BE2C (cell line): ENCODE data around the gene RPS6KA5.

Experiments used
- DNase-seq: peaks from one replicate; pipeline ENCODE4 v3.0.0-alpha.2; 2020
- H3K27me3 ChIP-seq: fragments of 250-450 bp; sonication (Bioruptor Pico); 2 replicates; pipeline ENCODE4 v1.5.1; 2020; ENCODE audit warnings: mild to moderate bottlenecking
- H3K36me3 ChIP-seq: fragments of 250-450 bp; sonication (Bioruptor Pico); 2 replicates; pipeline ENCODE4 v1.5.1; 2020; ENCODE audit warnings: mild to moderate bottlenecking
- H3K4me1 ChIP-seq: fragments of 250-450 bp; sonication (Bioruptor Pico); 2 replicates; pipeline ENCODE4 v1.5.1; 2020
- H3K4me3 ChIP-seq: 2 replicates; pipeline ENCODE4 v1.5.1; 2011; ENCODE audit warnings: low read depth, low read length
- H3K9me3 ChIP-seq: fragments of 250-450 bp; sonication (Bioruptor Pico); 2 replicates; pipeline ENCODE4 v1.5.1; 2020
- TF ChIP-seq, protein P1 (sequence below): IDR thresholded peaks from 2 replicates; pipeline ENCODE4 v1.5.1; 2012; ENCODE audit warnings: mild to moderate bottlenecking, low read depth, low read length

Gene RPS6KA5

DNA sequence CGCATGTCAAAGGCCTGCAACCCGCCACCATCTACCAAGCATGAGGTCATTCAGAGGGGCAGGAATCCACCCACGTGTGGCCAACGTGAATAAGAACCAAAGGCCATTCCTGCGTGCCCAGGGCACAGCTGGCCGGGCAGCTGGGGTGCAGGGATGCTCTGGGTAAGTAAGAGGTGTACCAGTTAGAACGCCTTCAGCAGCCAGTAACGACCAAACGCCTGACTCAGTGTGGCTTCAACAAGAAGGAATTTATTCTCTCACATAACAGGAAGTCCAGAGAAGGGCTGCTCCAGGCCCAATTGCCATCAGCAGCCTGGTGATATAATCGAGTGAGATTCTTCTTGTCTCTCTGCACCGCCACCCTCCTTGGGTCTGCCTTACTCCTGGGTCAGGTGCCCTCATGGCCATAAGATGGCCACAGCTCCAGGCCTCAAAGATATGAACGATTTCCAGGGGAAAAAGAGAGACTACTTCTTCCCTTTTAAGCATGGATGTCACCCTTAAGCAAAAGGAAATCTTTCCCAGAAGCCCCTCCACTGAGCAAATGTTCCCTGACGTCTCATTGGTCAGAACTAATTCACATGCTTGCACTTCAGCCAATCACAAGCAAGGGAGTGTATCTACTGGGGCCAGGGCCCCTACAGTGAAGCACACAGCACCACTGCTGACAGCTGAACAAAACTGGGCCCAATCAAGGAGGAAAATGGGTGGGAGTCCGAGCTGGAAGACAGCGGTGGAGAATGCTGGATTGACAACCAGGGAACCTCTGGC is 251.5 kb downstream of the RPS6KA5 start:
- DNase-seq = no peak
- H3K4me3 ChIP-seq = no peak overlapping the region
- no peaks in the 10 kb centered on the region for H3K9me3 ChIP-seq
- no peaks in the 10 kb centered on the region for H3K36me3 ChIP-seq
- TF ChIP-seq, protein P1, sequence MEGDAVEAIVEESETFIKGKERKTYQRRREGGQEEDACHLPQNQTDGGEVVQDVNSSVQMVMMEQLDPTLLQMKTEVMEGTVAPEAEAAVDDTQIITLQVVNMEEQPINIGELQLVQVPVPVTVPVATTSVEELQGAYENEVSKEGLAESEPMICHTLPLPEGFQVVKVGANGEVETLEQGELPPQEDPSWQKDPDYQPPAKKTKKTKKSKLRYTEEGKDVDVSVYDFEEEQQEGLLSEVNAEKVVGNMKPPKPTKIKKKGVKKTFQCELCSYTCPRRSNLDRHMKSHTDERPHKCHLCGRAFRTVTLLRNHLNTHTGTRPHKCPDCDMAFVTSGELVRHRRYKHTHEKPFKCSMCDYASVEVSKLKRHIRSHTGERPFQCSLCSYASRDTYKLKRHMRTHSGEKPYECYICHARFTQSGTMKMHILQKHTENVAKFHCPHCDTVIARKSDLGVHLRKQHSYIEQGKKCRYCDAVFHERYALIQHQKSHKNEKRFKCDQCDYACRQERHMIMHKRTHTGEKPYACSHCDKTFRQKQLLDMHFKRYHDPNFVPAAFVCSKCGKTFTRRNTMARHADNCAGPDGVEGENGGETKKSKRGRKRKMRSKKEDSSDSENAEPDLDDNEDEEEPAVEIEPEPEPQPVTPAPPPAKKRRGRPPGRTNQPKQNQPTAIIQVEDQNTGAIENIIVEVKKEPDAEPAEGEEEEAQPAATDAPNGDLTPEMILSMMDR = no peak
- peaks cover 6% of the 10 kb centered on the region; the same call in 1 of the 2 replicates for H3K4me1 ChIP-seq
- H3K27me3 ChIP-seq = no peaks in the 10 kb centered on the region

DNA sequence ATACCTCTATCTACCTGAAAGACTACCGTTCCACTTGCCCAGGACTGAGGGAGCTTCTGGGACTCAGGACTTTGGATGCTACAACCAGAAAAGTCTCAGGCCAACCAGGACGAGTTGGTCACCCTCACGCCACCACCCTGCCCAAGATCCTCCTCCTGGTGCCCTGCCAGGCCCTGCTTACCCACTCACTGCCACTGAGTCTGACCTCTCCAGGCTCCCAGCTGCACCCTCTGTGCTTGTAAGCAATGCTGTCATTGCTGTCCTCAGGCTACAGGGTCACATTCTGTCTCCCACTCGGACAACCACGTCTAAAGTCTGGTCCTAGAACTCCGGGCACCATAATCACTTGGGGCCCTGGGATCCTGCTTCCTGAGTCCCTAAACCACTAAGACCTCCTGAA is 253.4 kb downstream of the RPS6KA5 start:
- TF ChIP-seq, protein P1 = no peak
- Histone ChIP-seq H3K4me3 (no peak overlapping the region), H3K4me1 (peaks cover 14% of the 10 kb centered on the region; the same call in 1 of the 2 replicates), H3K36me3 (no peaks in the 10 kb centered on the region), H3K27me3 (no peaks in the 10 kb centered on the region), H3K9me3 (no peaks in the 10 kb centered on the region)
- DNase-seq = no peak

DNA sequence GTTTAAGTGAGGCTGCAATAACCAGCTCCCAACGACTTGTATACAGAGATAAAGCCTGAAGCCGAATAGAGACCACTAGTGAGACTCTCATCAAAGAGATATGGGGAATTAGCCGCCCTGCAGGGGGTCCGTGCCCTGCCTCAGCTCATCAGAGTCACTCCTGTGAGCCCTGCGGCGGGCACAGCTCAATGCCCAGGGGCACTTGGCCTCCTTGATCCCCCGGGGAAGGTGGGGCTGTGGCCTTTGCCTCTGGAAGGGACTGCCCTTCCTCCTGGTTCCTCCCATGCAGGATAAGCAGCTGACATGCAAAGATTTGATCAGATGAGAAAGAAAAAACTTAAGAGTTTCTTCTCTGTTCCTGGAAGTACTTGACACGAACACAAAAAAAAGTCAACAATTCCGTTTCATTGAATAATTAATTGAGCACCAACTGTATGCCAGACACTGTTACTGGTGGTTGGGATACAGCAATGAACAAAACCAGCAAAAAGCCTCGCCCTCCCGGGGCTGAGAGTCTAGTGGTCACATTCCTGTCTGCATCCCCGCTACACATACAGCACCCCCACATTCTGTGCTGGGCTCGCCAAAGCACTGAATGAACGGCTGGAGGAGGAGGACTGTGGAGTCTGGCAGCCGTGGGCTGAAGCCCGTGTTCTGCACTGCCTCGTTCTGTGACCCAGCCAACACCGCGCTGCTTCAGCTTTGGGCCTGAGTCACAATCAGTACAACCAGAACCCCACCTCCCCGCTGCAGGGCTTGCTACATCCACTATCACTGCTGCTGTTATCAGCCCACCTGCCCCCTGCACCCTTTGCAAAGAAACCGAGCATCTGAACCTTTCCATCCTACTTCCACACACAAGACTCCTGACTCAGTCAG is 254.5 kb downstream of the RPS6KA5 start:
- DNase-seq = no peak
- Histone ChIP-seq H3K4me1 (peaks cover 14% of the 10 kb centered on the region; the same call in 1 of the 2 replicates), H3K9me3 (no peaks in the 10 kb centered on the region), H3K4me3 (no peak overlapping the region), H3K27me3 (no peaks in the 10 kb centered on the region), H3K36me3 (no peaks in the 10 kb centered on the region; the same call in 1 of the 2 replicates)
- TF ChIP-seq, protein P1 = no peak

DNA sequence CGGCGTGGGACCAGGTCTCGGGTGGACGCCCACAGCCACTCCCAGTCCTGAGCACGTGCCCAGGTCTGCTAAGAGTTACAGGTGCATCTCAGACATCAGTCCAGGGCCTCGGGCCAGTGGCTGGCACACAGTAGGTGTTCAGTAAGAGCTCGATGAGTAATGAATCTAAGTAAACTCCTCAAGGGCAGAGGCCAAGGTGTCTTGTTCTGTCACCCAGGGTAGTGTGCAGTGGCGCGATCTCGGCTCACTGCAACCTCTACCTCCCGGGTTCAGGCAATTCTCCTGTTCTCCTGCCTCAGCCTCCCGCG is 255.4 kb downstream of the RPS6KA5 start:
- Histone ChIP-seq H3K9me3 (no peaks in the 10 kb centered on the region), H3K27me3 (no peaks in the 10 kb centered on the region), H3K4me3 (no peak overlapping the region), H3K4me1 (peaks cover 14% of the 10 kb centered on the region; the same call in 1 of the 2 replicates), H3K36me3 (no peaks in the 10 kb centered on the region; the same call in 1 of the 2 replicates)
- TF ChIP-seq, protein P1 = no peak
- no peak for DNase-seq

DNA sequence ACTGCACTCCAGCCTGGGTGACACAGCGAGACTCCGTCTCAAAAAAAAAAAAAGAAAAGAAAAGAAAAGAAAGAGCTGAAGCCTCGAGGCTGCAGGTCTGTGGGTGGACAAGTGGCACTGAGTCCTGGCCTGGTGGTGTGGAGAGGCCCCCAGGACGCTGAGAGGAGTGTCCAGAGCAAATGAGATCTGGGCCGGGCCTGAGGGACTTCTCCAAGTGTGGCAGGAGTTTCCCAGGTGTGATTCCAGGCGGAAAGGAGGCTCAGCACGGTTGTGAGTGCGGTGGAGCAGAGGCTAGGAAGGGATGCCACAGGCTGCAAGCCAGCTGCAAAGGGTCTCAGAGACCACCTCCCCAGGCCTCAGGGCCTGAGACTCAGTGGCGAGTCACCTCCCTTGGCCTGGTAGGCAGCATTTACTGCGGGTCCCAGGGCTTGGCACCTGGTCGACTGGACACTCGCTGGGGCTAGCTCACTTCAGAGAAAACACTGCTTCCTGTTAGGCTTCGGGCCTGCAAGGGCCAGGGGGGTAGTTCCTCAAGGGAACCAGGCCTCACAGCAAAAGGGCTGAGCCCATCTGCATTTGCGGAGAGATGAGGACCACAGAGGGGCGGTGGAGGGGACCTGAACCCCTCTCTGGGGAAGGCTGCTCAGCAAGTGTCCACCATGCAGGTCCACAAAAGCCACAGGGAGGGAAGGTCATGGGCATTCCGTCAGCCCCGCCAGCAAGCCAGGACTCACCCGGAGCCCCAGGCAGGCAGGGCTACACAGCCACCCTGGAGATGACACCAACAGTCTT is 256.0 kb downstream of the RPS6KA5 start:
- Histone ChIP-seq H3K9me3 (no peaks in the 10 kb centered on the region), H3K36me3 (no peaks in the 10 kb centered on the region; the same call in 1 of the 2 replicates), H3K4me3 (no peak overlapping the region), H3K4me1 (peaks cover 14% of the 10 kb centered on the region; the same call in 1 of the 2 replicates), H3K27me3 (no peaks in the 10 kb centered on the region)
- no peak for DNase-seq
- TF ChIP-seq, protein P1 = no peak
